Measurements from ENCODE around the gene SLC5A3. TPM values are rescaled to one million over a fixed set of nuclear protein-coding genes. Genes with fewer than 3 reads are reported as not detected.

The SLC5A3 gene
- total and polyA plus RNA-seq, 11 donors, result 1.1 to 6.2 (median 3.5) TPM

GRCh38 chr21:34082769-34083168, 9.4 kb downstream of the SLC5A3 start:
- Histone ChIP-seq H3K4me3 (no peak overlapping the region), H3K4me1 (peaks cover 0 to 58% (median 25%) of the 10 kb centered on the region in 12 donors), H3K27ac (no peak overlapping the region), H3K36me3 (peaks cover 0 to 14% (median 0%) of the 10 kb centered on the region in 9 donors), H3K9me3 (no peaks in the 10 kb centered on the region), H3K27me3 (no peaks in the 10 kb centered on the region)
- 77 to 85% (median 82%) methylated on average over 4 of the region's 4 CpGs for WGBS, 4 donors
- DNase-seq (no peak), ATAC-seq (no peak)
- intact Hi-C loops (cut with DNase I), result loop anchor here in 1 of 10 donors (5.0 kb wide), 1 partner anchor 40 kb away; no protein-coding TSS in a partner anchor
- TF ChIP-seq POLR2A (IDR thresholded peaks at IDR 0.05) (no peak), CTCF (IDR thresholded peaks at IDR 0.05) (no peak)

- Histone ChIP-seq H3K27me3 (no peaks in the 10 kb centered on the region), H3K27ac (no peak overlapping the region), H3K4me1 (peaks cover 0 to 54% (median 21%) of the 10 kb centered on the region in 12 donors), H3K36me3 (peaks cover 0 to 14% (median 0%) of the 10 kb centered on the region in 9 donors), H3K9me3 (no peaks in the 10 kb centered on the region), H3K4me3 (no peak overlapping the region)
- ATAC-seq, result no peak
- DNase-seq, result no peak
- WGBS, 4 donors, result 81 to 87% (median 83%) methylated on average over 3 of the region's 3 CpGs
- no peak for TF ChIP-seq CTCF (IDR thresholded peaks at IDR 0.05)
- no peak for TF ChIP-seq POLR2A (IDR thresholded peaks at IDR 0.05)
- intact Hi-C loops (cut with DNase I), result loop anchor here in 1 of 10 donors (5.0 kb wide), 1 partner anchor 39 kb away; no protein-coding TSS in a partner anchor
These were observed 10.0 kb downstream of the SLC5A3 start for GRCh38 chr21:34083357-34083756.

- Histone ChIP-seq H3K27me3 (no peaks in the 10 kb centered on the region), H3K4me3 (no peak overlapping the region), H3K9me3 (no peaks in the 10 kb centered on the region), H3K4me1 (peaks cover 0 to 47% (median 9%) of the 10 kb centered on the region in 12 donors), H3K27ac (no peak overlapping the region), H3K36me3 (peaks cover 0 to 14% (median 0%) of the 10 kb centered on the region in 9 donors)
- DNase-seq (no peak), ATAC-seq (no peak)
- TF ChIP-seq CTCF (IDR thresholded peaks at IDR 0.05), result no peak
- no peak for TF ChIP-seq POLR2A (IDR thresholded peaks at IDR 0.05)
- 93 to 100% (median 94%) methylated on average over 2 of the region's 2 CpGs for WGBS, 4 donors
- intact Hi-C loops (cut with DNase I), result no loop called here
These were observed 11.8 kb downstream of the SLC5A3 start for GRCh38 chr21:34085129-34085528.

- ATAC-seq, result peak in 3 of 4 donors; percentile 49 to 70 (median 54)
- no peaks in the 10 kb centered on the region for H3K27me3 ChIP-seq
- H3K9me3 ChIP-seq, result no peaks in the 10 kb centered on the region
- no peak overlapping the region for H3K27ac ChIP-seq
- DNase-seq, result peak in 1 of 5 donors; percentile 36
- intact Hi-C loops (cut with DNase I), result no loop called here
- peaks cover 0 to 4% (median 0%) of the 10 kb centered on the region in 9 donors for H3K36me3 ChIP-seq
- no peak overlapping the region for H3K4me3 ChIP-seq
- WGBS, 4 donors, result 47 to 61% (median 51%) methylated on average over 5 of the region's 5 CpGs
- peaks cover 0 to 43% (median 9%) of the 10 kb centered on the region in 12 donors for H3K4me1 ChIP-seq
- TF ChIP-seq CTCF (IDR thresholded peaks at IDR 0.05), result no peak
- no peak for TF ChIP-seq POLR2A (IDR thresholded peaks at IDR 0.05)
These were observed 13.5 kb downstream of the SLC5A3 start for GRCh38 chr21:34086887-34087306.

Data from heart left ventricle (tissue), 16 donors.